HK-2 (cell line): Measurements from ENCODE around the gene MICOS13.
"Not testable (repeated sequence)": the region's sequence is repeated elsewhere in the genome, so short reads cannot be mapped to it uniquely, and the experiment has no call there.

Source experiments
- DNase-seq: peaks from one replicate; pipeline ENCODE4 v3.0.0-alpha.2; 2018; ENCODE audit not compliant: unreplicated experiment

MICOS13 gene

DNA sequence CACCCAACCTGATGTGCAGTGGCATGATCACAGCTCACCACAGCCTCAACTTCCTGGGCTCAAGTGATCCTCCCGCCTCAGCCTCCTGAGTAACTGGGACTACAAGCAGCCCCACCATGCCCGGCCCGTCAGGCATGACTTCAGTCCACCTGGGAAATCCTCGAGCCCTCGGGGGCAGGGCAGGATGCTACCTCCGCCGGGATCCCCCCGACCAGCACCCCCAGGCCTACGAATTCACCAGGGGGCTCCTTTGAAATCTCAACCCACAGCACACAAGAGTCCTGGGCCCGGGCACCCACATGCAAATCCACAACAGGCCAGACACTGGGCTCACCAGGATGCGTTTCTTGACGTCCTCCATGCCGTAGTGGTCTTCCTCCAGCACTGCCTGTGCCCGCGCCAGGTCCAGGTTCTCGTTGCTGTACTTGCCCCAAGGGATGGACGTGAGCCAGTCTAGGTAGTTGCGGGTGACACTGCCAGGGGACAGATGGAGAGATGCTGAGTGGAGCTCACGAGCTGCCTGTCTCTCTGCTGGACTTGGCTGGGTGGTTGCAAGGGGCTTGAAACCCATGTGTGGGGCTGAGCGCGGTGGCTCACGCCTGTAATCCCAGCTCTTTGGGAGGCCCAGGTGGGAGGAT lies 20.3 kb upstream of the MICOS13 start:
- no peak for DNase-seq

DNA sequence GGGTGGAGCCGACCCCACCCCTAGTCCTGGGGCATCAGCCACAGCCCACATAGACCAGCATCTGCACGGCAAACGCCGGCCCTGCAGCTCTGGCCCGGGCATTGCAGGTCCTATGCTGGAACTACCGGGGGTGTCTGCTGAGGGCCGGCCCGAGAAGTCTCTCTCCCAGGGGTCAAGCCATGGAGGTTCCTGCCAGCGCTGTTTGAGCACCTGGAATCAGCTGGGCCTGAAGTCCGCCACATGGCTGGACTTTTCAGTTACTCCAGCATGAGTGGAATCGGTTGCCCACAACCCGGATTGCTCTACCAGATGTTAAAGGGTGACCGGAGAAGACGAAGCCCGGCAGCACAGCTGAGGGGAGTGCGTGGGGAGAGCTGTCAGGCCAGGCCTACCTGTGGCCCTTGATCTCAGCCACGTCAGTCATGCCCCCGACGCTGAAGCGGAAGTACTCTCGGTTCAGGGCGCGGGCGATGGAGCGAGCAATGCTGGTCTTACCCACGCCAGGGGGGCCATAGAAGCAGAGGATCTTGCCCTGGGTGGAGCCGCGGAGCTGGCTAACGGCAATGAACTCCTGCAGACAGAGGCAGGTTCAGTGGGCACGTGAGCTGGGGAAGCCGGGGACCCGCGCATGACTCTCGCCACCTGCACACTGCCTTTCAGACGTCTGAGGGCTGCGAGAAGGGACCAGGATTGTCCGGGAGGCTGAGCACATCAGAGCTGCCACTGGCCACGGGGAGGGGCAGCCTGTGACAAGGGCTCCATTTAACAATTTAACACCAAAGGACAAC lies 18.5 kb upstream of the MICOS13 start:
- DNase-seq = no peak

DNA sequence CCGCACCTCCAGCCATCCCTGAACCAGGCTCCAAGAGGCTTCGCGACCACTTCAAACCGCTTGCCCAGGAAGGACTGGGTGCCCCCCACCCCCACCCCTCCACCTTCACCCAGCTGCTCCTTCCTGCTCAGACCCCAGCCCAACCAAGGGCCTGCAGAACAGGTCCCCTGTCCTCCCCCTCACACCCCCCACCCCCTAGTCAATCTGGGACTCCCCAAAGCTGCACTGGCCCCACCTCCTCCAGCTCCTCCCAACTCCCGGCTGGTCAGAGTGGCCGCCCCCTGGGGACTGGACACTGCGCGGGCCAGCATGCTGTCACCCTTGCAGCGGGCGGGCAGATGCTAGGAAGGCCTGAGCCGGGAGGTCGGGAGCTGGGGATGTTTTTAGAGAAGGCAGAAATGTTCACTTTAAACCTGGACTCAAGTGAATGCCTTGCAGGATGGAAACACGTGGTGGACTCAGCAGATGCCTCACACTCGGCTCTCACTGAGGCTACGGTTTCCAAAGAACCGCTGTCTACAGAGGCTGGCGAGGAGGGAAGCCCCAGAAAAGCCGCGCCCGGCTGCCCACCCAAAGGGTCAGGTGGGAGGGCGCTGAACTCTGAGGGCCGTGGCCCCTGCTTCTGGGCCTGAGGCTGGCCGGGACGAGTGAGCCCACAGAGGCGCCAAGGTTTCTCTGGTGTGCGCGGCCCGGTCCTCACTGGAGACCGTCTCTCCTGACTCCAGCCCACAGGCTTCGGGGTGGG lies 17.7 kb upstream of the MICOS13 start:
- DNase-seq = no peak

- DNase-seq = no peak
Measured at GRCh38 chr19:5697022-5697889, 16.9 kb upstream of the MICOS13 start.

- DNase-seq = no peak
Measured at GRCh38 chr19:5696196-5697021, 16.1 kb upstream of the MICOS13 start.

GRCh38 chr19:5695649-5696195 lies 15.4 kb upstream of the MICOS13 start:
- DNase-seq = no peak

GRCh38 chr19:5694956-5695648 lies 14.8 kb upstream of the MICOS13 start:
- DNase-seq = no peak

DNA sequence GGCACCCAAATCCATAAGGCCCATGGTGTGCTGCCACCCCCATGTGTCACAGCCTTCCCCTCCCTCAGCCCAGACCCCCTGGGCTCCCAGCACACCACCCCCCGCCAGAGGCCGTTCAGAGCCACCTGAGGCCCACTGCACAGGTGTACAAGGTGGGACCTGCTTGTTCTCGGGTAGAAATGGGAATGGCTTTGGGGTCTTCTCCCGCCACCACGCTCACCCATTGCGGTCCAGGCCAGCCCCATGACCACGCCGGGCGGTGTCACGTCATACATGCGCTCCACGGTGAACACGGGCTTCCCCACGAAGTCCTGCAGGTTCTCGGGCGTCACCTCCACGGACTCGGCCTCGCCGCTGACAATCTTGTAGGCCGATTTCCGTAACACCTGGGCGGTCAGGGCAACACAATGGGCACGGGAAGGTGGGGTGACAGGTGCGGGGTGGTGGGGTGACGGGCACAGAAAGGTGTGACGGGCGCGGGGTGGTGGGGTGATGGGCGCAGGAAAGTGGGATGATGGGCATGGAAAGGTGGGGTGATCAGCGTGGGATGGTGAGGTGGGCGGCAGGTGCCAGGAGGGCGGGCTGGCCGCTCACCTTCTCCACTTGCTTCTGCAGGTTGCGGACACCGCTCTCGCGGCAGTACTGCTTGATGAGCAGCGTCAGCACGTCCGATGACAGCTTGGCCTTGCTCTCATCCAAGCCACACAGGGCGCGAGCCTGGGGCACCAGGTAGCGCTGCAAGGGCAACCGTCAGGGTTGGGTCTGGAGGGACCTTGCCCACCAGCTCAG lies 14.0 kb upstream of the MICOS13 start:
- DNase-seq = no peak

- DNase-seq = no peak
Measured at GRCh38 chr19:5693195-5694166, 13.2 kb upstream of the MICOS13 start.

DNA sequence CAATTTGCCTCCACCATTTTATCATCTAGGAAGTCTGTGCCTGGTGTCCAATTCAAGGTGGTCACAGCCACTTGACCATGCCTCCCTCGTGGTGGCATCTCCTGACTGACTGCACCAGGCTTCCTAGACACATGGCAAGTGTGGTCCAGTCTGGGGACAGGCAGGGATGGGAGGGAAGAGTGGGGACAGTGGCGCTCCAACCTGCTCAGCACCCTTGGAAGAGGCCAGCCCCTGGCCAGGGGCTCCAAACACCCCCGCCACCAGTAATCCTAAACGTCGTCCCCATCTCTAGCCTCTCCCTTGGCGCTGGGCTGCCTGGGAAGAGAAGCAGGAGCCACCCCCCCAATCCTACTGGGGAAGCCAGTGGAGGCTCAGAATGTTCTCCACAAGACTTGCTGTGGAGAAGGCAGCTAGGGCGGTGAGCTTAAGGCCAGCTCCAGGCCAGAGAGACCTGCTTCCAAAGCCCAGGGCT lies 12.4 kb upstream of the MICOS13 start:
- DNase-seq = no peak

GRCh38 chr19:5691822-5692722 lies 11.8 kb upstream of the MICOS13 start:
- DNase-seq = no peak

GRCh38 chr19:5690955-5691821 lies 10.9 kb upstream of the MICOS13 start:
- peak; percentile 76 for DNase-seq

DNA sequence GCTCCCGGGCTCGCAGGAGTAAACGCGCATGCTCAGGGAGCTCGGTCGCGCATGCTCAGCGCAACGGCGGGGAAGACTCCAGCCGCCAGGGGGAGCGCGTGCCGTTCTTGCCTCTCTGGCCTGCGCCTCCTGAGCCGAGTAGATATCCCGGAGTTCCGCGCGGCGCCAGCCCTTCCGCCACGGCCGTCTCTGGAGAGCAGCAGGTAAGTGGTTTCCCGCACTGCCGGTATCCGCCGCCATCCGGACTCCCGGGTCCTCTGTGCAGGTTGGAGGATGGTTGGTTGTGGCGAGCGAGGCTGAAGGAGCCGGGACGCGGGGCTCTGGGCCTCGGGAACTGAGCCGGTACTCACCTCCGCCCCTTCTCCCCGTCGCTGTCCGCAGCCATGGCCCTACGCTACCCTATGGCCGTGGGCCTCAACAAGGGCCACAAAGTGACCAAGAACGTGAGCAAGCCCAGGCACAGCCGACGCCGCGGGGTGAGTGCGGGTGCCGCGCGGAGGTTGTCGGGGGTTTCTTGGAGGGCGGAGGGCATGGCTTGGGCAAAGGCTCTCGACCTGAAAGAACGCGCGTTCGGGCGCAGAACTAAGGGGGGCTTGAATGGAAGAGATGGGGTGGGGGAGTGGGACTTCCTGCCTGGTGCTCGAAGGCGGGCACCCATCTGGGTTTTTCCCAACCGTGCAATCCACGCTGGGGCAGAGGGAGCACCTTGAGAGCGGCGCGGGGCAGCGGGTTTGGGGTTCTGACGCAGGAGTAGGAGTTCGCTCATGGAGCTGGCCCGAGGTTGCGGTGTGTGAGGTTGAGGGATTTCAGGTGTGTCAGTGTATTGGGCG lies 10.0 kb upstream of the MICOS13 start, which contains the start of gene RPL36:
Gene RPL36 (plus strand): TSS at position 171 of the 830 bp plus-strand sequence. CDS start 213 bp downstream, at position 384.
- peak; percentile 99 for DNase-seq

DNA sequence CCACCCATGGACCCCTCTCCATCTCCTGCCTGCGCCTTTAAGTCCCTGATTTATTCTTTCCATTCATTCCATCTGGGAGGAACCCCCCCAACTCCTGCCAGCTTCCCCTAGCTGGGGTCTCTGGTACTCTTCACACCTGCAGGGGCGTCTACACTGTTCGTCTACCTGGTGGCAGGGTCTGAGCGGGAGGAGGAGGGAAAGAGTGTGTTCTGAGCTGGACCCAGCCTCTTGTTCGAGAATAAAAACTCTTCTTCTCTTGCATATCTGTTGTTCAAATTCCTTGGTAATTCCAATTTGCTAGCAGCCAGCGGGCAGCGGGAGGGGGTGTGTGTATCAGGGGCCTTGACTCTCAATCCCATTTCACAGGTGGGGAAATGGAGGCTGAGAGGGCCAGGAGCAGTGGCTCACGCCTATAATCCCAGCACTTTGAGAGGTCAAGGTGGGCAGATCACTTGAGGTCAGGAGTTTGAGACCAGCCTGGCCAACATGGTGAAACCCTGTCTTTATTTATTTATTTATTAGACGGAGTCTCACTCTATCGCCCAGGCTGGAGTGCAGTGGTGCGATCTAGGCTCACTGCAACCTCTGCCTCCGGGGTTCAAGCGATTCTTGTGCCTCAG lies 8.1 kb upstream of the MICOS13 start:
- not testable (repeated sequence) for DNase-seq
